OCI-LY7 (cell line): ENCODE data around the gene FOXO6.
A peak's percentile ranks its signal among the peaks of the same experiment; 100 is the strongest.

Experiments
- CTCF ChIP-seq: fragments of 200-600 bp; sonication (generic); conservative IDR thresholded peaks from 2 replicates; pipeline ENCODE4 v1.5.1; 2014; ENCODE audit warnings: mild to moderate bottlenecking, antibody characterized with exemption, low read length, moderate library complexity, mixed read lengths
- EZH2phosphoT487 ChIP-seq: fragments of 200-600 bp; sonication (generic); IDR thresholded peaks from 2 replicates; pipeline ENCODE4 v1.6.1; 2018; ENCODE audit warnings: low read depth, borderline replicate concordance, mild to moderate bottlenecking, mixed run types, antibody characterized with exemption, low read length, moderate library complexity, mixed read lengths

- TF ChIP-seq CTCF (peak; percentile 51), EZH2phosphoT487 (no peak)
Measured at GRCh38 chr1:41417335-41417682, 56.1 kb downstream of the FOXO6 start.
